ENCODE results near the gene FHOD1.

GRCh38 chr16:67241008-67241900 lies 6.0 kb downstream of the FHOD1 start:
- TF ChIP-seq, protein P1, sequence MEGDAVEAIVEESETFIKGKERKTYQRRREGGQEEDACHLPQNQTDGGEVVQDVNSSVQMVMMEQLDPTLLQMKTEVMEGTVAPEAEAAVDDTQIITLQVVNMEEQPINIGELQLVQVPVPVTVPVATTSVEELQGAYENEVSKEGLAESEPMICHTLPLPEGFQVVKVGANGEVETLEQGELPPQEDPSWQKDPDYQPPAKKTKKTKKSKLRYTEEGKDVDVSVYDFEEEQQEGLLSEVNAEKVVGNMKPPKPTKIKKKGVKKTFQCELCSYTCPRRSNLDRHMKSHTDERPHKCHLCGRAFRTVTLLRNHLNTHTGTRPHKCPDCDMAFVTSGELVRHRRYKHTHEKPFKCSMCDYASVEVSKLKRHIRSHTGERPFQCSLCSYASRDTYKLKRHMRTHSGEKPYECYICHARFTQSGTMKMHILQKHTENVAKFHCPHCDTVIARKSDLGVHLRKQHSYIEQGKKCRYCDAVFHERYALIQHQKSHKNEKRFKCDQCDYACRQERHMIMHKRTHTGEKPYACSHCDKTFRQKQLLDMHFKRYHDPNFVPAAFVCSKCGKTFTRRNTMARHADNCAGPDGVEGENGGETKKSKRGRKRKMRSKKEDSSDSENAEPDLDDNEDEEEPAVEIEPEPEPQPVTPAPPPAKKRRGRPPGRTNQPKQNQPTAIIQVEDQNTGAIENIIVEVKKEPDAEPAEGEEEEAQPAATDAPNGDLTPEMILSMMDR (conservative IDR thresholded peaks at IDR 0.05; ENCODE audit: low read depth, low read length): no peak
- no peak for TF ChIP-seq EZH2 (IDR thresholded peaks at IDR 0.05; ENCODE audit: borderline replicate concordance, low read depth, low read length, poor library complexity, severe bottlenecking)
